ENCODE data around the gene ELFN1. TPM values are rescaled to one million over a fixed set of nuclear protein-coding genes. Genes with fewer than 3 reads are reported as not detected.

The ELFN1 gene
- total and polyA plus RNA-seq, 9 of the 15 experiments (the other 6 are each of a cell fraction or from before 2014, with no cell fraction given), result 0.04 to 0.64 (median 0.18) TPM; not detected in 2

DNA sequence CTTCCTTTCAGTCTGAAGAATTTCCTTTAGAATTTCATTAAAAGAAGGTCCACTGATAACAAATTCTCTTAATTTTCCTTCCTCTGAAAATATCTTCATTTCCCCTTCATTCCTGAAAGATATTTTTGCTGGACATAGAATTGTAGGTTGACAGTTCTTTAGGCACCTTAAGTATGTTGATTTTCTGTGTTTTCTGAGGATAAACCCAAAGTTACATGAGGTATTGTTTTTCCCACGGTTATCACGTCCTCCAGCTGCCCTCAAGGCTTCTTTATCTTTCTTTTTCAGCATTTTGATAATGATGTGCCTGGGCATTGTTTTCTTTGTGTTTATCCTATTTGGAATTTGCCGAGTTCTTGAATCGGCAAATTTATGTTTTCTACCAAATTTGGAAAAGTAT is 105.3 kb downstream of the ELFN1 start (continued):
- TF ChIP-seq TEAD4 (IDR thresholded peaks at IDR 0.05; ENCODE audit: low read length) (peak; percentile 44), TEAD4 (CRISPR knock-in tag; IDR thresholded peaks at IDR 0.05; ENCODE audit: borderline replicate concordance) (no peak), NR2C1 (IDR thresholded peaks at IDR 0.05) (no peak), NR2C1 (tag; IDR thresholded peaks at IDR 0.05) (no peak), SRSF1 (IDR thresholded peaks at IDR 0.05; ENCODE audit: low read depth, low read length) (no peak), XRCC4 (IDR thresholded peaks at IDR 0.05; ENCODE audit: extremely low read depth, insufficient read depth, insufficient read length) (no peak), GTF2A2 (tag; IDR thresholded peaks at IDR 0.05) (no peak), MTA1 (IDR thresholded peaks at IDR 0.05; ENCODE audit: borderline replicate concordance) (no peak), CHD1 (IDR thresholded peaks at IDR 0.05; ENCODE audit: low read length) (no peak), ETV5 (CRISPR knock-in tag; IDR thresholded peaks at IDR 0.05; ENCODE audit: low read depth) (no peak), TRIM28 (IDR thresholded peaks at IDR 0.05) (peak; percentile 21; the same call in 1 of the 2 replicates), FOXA3 (CRISPR knock-in tag; conservative IDR thresholded peaks at IDR 0.05 in 1 of 2, IDR thresholded peaks at IDR 0.05 in 1 of 2) (no peak), RCOR1 (IDR thresholded peaks at IDR 0.05; ENCODE audit: borderline replicate concordance in 1 of 2, low read depth in 2 of 2, low read length in 2 of 2) (no peak), HDAC2 (IDR thresholded peaks at IDR 0.05) (no peak), ZKSCAN1 (IDR thresholded peaks at IDR 0.05; ENCODE audit: low read depth, low read length) (no peak), POLR3A (IDR thresholded peaks at IDR 0.05; ENCODE audit: borderline replicate concordance, extremely low read depth, insufficient read depth, insufficient read length) (no peak), TEAD1 (CRISPR knock-in tag; IDR thresholded peaks at IDR 0.05) (no peak), ILF3 (IDR thresholded peaks at IDR 0.05; ENCODE audit: borderline replicate concordance) (no peak), TCF3 (CRISPR knock-in tag; IDR thresholded peaks at IDR 0.05) (peak; percentile 34; the same call in 1 of the 2 replicates), HBP1 (CRISPR knock-in tag; IDR thresholded peaks at IDR 0.05) (no peak), MIER1 (IDR thresholded peaks at IDR 0.05; ENCODE audit: low read depth) (no peak), RBM39 (optimal IDR thresholded peaks at IDR 0.05; ENCODE audit: low read depth, low read length) (no peak)
- TF ChIP-seq, protein P1, sequence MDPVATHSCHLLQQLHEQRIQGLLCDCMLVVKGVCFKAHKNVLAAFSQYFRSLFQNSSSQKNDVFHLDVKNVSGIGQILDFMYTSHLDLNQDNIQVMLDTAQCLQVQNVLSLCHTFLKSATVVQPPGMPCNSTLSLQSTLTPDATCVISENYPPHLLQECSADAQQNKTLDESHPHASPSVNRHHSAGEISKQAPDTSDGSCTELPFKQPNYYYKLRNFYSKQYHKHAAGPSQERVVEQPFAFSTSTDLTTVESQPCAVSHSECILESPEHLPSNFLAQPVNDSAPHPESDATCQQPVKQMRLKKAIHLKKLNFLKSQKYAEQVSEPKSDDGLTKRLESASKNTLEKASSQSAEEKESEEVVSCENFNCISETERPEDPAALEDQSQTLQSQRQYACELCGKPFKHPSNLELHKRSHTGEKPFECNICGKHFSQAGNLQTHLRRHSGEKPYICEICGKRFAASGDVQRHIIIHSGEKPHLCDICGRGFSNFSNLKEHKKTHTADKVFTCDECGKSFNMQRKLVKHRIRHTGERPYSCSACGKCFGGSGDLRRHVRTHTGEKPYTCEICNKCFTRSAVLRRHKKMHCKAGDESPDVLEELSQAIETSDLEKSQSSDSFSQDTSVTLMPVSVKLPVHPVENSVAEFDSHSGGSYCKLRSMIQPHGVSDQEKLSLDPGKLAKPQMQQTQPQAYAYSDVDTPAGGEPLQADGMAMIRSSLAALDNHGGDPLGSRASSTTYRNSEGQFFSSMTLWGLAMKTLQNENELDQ (CRISPR knock-in tag; IDR thresholded peaks at IDR 0.05; ENCODE audit: borderline replicate concordance), result no peak
